HG03025 (cell line): ENCODE measurements around the gene LRBA.
"Not testable (repeated sequence)": the region's sequence is repeated elsewhere in the genome, so short reads cannot be mapped to it uniquely, and the experiment has no call there.

Experiments
- ATAC-seq: cut with Tn5 transposase; IDR thresholded peaks from one replicate; pipeline ENCODE4 v1.9.1; 2021; ENCODE audit warnings: mild to moderate bottlenecking, moderate library complexity; ENCODE audit not compliant: unreplicated experiment, low FRiP score

The LRBA gene

DNA sequence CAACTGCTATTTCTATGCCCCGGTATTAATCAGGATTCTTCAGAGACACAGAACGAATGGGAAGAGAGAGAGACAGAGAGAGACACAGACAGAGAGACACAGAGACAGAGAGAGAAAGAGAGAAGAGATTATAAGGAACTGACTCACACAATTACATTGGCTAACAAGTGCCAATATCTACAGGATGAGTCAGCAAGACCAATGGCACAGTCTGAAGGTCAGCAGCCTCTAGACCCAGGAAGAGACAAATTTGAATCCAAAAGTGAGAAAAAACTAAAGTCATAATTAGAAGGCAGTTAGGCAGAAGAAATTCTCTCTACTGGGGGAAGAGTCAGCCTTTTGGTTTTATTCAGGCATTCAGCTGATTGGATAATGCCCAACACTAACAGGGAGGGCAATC lies 245.8 kb downstream of the LRBA start:
- no peak for ATAC-seq

DNA sequence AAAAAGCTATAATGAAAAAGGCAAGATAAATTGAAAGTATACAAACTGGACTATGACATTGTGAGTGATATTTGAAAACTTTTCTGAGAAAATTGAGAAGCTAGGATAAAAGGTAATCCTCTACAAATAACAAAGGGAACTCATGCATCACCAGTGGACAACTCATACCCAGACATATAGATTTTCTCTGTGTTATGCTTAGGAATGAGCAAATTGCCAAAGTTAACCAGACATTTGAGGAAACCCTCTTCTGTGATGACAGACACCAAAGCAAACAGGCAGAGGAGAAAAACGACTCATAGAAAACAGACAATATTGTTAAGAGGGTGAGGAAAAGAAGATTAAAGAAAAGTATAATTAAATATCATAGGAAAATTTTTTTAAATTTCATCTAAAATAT lies 246.6 kb downstream of the LRBA start:
- no peak for ATAC-seq

DNA sequence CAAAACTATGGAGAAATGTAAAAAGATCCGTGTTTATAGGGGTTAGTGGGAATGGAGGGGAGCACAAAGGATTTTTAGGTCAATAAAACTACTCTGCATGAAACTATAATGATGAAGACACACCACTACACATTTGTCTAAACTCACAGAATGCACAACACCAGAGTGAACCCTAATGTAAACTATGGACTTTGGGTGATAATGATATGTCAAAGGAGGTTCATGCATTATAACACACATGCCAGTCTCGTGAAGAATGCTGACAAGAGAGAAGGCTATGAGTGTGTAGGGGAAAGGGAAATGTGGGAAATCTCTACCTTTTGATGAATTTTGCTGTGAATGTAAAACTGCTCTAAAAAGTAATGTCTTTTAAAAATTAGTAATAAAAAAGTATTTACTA lies 249.9 kb downstream of the LRBA start:
- no peak for ATAC-seq

DNA sequence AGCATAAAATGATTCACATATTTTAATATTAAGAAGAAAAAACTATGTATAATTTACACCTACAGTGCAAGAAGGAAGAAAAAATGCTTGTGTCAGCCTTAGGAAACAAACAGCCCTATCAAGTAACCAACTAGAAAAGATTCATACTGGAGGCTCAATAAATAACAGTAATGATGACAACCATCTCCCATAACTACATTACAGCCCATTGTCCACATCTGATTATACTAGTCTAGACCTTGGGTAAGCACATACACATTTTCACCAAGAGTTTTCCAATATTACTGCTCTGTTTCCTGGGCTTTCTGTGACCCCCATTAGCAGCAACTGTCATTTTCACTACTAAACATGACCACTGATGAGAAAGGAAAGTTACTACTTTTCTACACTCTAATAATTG lies 263.4 kb downstream of the LRBA start:
- ATAC-seq, result no peak

DNA sequence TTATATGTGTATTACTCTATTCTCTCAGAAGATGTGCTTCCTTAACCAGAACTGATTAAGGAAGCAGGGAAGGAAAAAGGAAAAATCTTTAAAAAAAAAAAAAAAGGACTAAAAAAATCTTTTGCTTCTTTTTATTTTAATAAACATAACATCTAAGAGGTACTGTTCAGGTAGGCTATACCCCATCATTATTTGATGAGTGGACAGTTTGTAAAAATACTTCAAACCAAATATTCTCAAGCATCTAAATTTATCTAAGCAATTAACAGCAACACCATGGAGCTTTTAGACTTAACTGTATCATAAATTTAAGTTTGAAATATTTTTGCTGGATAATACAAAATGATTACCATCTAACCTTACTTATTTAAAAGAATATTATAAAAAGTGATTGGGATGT lies 264.3 kb downstream of the LRBA start:
- ATAC-seq, result no peak

DNA sequence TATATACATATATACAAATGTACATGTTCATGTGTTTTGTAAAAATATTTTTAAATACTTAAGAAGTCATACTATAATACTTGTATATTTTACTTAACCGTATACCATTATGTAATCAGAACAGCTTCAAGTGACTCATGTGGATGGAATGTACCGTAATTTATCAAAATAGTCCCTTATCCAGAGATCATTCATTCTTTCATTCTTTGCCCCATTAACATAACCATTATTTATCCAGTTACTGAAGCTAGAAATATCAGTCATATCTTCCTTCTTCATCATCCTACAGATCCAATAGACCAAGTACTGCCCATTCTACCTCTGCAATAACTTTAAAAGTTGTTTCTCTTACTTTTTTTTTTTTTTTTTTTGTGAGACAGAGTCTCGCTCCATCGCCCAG lies 268.9 kb downstream of the LRBA start:
- ATAC-seq, result no peak

DNA sequence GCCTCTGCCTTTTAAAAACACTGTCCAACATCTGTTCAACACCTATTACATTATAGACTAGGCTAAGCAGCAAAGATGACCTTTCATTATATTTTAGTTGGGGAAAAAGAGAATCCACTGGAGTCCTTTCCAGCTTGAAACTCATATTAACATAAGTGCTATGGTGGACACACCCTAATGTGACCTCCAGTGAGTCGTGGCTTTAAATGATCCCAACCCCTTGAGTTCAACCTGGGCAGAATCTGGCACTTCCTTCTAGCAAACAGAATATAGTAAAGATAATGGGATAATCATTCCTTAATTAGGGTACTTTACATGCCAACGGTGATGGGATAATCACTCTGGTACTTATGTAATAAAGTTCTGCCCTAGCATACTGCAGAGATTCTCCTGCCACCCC lies 270.5 kb downstream of the LRBA start:
- no peak for ATAC-seq

DNA sequence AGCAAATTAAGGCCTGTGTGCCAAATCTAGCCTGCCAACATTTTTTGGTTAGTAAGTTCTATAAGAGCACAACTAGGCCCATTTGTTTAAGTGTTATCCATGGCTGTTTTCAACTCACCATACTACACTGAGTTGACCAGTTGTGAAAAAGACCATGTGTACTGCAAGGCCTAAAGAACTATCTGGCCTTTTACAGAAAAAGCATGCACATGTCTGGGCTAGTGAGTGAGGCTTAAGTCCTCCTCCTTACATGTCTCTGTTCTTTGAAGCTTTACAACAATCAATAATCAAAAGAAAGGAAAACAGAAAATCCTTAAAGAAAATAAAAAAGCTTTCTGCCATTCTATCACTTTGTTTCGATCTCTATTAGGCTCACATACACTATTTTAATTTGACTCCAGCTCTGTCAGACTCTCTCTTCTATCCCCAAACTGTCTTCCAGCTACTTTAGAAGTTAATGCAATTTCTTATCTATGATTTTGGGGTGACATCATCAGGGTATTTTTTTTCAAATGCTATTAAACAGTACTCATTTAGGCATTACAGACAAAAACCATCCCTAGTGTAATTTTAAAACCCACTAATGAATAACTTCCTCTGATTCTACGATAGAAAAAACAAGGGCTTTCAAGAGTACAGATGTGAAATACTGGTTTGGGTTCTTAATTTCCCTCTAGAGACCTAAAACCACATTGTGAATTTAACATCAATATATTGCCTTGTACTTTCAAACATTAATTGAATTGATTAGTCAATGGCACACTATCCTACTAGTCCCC lies 271.3 kb downstream of the LRBA start:
- no peak for ATAC-seq

DNA sequence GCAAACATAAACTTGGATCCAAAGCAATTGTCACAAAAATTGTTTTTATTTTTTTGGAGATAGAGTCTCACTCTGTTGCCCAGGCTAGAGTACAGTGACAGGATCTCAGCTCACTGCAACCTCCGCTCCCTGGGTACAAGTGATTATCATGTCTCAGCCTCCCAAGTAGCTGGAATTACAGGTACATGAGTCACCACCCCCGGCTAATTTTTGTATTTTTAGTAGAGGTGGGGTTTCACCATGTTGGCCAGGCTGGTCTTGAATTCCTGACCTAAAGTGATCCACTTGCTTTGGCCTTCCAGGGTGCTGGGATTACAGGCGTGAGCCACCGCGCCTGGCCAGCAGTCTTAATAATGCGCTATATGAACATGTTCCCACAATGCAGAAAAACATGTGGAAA lies 272.2 kb downstream of the LRBA start:
- ATAC-seq, result not testable (repeated sequence)

DNA sequence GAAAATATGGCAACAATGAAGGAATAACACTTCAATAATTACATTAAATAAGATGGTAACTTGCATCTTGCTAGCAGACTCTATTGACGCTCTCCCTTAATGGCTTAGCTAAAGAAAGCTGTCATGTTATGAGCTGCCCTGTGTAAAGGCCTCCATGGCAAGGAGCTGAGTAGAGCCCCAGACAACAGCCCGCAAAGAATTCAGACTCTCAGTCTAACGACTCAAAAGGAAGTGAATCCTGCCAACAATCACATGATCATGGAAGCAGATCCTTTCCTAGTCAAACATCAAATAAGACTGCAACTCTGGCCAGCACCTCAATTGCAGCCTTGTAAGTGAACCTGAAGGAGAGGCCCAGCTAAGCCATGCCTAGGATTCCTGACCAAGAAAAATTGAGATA lies 275.5 kb downstream of the LRBA start:
- no peak for ATAC-seq

DNA sequence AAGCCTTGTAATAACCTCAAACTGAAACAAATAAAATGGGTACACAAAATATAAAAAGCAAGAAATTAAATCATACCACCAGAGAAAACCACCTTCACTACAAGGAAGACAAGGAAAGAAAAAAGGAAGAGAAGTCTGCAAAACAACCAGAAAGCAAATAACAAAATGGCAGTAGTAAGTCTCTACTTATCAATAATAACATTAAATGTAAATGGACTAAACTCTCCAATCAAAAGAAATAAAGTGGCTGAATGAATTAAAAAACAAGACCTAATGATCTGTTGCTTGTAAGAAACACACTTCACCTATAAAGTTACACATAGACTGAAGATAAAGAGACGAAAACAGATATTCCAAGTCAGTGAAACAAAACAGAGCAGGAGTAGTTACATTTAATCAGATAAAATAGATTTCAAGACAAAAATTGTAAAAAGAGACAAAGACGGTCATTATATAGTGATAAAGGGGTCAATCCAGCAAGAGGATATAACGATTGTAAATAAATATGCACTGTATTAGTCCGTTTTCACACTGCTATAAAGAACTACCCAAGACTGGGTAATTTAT lies 289.0 kb downstream of the LRBA start:
- ATAC-seq, result no peak

DNA sequence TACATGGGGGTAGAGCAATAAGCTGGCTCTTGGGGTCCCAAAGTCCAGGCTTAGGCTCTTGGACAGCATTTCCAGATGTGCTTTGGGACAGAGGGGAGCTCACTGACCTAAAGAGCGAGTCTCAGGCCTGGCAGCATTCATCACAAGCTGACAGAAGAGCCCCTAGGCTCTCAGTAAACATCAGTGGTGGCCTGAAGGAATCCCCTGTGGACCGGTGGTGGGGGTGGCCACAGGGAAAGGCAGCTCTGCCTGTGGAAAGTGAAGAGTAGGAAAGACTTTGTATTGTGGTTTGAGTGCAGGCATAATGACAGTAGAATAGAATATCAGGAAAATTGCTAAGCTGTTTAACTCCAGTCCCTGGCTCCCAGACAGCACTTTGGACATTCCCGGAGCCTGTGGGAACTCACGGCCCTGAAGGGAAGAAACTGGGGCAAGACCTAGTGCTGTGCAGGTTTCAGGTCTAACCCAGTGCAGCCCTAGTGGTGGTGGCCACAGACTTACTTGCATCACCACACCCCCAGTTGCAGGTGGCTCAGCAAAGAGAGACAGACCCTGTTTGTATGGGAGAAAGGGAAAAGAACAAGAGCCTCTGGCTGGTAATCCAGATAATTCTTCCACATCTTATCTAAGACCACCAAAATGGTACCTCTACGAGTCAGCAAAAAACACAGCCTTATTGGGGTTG lies 291.2 kb downstream of the LRBA start:
- no peak for ATAC-seq

DNA sequence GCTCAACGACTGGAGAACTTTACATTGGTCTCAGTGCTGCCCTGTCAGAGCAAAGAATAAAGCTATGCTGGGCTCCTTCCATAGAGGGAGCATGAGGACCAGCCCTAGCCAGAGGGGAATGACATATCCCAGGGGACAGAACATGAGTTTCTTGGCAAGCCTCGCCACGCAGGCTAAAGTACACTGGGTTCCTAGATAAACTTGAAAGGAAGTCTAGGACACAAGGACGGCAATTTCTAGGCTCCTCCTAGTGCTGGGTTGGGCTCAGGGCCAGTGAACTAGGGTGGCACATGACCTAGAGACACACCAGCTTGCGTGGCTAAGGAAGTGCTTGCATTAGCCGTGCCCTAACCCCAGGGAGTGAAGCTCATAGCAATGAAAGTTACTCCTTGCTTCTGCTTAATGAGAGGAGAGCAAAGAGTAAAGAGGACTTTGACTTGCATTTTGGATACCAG lies 292.1 kb downstream of the LRBA start:
- ATAC-seq, result no peak

DNA sequence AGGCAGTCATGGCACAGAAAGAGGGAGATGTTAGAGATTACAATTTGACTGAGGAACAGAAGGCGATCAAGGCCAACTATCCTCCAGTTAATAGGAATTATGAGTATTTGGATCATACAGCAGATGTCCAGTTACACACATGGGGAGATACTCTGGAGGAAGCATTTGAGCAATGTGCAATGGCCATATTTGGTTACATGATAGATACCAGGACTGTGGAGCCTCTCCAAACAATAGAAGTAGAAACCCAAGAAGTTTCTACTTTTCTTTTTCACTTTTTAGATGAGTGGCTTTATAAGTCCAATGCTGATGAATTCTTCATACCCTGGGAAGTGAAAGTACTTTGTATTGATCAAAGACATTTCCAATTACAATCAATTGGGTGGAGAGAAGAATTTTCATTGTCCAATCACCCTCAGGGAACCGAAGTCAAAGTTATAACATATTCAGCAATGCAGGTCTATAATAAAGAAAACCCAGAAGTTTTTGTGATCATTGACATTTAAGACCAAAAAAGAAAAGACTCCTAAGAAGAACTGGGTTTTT lies 294.0 kb downstream of the LRBA start:
- peak; percentile 59 for ATAC-seq

DNA sequence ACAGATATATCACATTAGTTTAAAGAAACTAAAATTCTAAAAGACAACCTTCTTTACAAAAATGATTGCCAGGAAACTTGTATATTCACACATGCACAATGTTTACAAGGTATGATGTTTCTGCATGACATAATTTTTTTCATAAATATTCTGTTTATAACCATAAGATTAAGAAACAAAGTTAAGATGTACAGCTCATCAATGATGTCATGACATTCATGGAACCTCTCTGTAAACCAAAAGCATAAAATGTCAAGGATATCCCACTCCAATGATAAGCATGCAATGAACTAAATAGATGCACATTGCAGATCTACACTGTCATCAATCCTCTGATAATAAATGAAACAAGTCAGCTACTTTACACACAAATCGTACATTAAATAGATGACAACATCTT lies 297.1 kb downstream of the LRBA start:
- ATAC-seq, result no peak

DNA sequence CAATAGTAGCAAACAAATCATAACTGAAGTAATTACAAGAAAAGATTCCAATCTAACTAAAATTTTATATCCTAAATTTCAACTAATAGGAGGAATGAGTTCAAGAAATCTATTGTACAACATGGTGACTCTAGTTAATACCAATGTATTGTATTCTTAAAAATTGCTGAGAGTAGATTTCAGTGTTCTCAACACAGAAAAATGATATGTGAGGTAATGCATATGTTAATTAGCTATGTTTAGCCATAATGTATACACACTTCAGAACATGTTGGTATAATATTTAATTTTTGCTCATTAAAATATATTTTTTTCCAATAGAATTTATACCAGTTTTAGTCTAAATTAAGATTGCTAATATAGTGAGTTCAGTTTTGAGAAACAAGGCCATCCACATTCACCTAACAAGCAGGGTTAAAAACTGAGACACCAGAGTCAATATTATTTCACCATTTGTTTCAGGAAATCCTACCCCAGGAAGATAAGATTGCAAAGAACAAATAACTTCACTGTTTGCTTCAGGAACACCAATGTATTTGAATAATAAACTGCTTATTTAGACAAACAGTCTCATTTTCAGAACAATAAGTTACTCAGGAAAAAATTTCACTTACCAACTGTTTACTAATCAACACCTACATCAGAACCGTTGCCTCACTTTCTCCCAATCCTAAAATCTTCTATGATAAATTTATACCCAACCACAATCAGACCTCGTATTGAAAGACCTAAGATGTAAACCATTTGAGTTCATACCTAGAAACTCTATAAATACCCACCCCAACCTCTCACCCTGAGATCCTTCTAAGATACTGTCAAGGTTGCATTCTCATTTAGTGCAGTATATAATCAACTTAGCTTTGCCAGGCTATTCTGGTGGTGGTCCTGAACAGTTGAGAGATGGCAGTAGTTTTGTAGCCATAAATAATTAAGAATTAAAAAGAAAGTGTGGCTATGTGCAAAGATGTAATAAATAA lies 300.3 kb downstream of the LRBA start:
- no peak for ATAC-seq

DNA sequence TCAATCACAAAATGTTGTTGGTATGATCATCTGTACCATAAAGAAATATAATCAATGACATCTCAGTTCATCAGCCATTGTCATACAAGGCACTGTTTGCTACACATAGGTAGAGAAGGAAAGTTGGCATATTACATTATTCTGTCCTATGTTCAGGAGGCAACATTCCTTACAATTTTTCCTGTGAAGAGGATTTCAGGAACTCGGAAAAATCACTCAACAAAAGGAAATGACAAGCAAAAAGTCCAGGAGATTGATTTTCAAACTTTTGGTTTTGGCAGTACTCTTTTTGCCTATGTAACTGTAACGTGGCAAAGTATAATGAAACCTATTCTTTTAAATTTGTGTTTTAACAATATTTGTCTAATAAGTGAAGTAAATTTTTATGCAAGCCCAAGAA lies 301.8 kb downstream of the LRBA start:
- ATAC-seq, result no peak

DNA sequence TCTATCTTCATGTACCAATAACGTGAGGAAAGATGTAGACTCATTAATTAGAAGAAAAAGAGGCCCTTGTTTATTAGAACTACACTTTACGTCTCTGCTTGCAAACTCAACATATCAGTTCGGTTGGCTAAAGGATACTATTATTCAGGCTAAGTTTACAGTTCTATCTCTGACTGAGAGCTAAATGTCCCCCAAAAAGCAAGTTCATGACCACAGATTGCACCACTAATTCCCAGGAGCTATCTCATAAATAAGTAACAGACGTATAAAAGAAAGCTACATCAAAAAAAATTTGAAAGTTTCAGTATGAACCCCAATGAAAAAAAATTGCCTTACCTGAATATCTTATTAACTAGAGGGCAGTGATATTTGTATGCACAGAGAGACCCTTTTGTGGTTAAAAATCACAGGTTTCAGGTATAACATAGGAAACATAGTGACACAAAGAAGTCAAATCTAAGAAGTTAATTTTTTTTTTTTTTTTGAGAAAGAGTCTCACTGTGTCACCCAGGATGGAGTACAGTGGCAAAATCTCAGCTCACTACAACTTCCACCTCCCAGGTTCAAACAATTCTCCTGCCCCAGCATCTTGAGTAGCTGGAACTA lies 304.2 kb downstream of the LRBA start:
- ATAC-seq, result no peak

DNA sequence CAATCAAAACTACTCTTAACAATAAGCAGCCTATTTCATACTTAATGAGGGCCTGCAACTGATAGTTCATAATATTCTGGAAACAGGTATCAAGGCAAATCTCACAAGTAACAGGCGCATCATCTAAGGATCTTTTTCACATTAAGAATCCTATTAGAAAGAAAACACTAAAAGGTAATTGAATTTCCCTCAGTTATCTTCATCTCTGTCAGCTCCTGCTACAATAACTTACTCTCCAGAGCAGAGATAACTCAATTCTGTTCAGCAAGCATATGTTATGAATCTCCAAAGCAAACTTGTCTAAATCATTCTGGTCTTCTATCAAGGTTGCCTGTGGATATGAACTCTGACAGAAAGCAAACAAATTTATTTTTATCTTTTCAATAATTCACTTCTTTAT lies 307.1 kb downstream of the LRBA start:
- ATAC-seq, result no peak

DNA sequence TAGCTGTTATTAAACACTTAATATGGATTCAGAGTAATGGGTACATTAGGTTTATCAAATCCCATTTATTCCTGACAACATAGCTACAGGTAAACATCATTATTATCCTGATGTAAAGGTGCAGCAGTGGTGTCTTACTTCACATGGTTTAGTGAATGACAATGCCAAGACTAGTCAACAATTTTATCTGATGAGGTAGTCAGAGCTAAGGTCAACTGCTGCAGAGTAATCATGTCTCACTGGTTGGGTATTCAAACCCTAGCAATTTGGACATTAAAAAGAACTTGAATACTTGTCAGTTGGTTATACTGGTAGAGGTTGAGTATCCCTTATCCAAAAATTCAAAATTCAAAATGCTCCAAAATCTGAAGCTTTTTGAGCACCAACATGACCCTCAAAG lies 315.5 kb downstream of the LRBA start:
- ATAC-seq, result no peak
